NAMALWA (cell line): ENCODE measurements around the gene NAPSA.
A peak's percentile ranks its signal among the peaks of the same experiment; 100 is the strongest.

Experiments
- DNase-seq: peaks from one replicate; pipeline ENCODE4 v3.0.0-alpha.2; 2015; ENCODE audit warnings: low spot score

Gene NAPSA

DNA sequence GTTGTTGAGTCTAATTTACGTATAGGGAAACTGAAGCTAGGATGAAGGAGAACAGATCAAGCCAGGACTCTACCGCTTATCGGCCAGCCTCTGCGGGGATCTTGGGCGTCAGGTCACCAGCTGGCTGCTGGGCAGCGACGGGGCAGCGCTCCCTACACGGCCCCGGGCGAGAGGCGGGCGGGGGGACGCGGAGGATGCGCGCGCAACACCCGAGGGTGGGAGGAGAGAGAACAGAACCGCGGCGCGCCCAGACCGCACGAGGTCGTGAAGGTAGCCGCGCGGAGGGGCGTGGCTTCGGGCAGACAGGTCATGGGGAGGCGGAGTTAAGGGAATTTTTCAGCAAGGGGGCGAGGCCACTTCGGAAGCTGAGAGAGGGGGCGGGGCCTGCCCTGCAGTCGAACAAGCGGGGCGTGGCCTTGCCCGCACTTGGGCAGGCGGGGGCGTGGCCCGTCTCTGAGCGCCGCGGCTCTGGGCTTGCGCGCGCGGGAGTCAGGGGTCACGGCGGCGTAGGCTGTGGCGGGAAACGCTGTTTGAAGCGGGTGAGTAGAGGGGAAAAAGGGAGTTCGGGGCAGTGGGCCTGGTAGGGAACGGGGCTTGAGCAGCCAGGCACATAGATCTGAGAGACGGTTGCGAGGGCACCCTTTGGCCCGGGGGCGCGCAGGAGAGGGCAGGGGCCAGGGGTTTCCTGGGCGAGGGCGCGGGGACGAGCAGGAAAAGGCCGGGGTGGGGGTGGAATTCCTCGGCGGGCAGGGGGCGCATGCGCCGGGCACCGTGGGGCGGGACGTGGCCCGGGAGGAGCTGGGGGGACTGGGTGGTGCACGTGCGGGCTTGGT is 18.6 kb upstream of the NAPSA start, which contains the start of gene POLD1:
TSS of gene POLD1 (plus strand) at position 496 of the 833 bp plus-strand sequence. CDS start 14,505 bp downstream, outside the sequence.
- DNase-seq: peak; percentile 98

DNA sequence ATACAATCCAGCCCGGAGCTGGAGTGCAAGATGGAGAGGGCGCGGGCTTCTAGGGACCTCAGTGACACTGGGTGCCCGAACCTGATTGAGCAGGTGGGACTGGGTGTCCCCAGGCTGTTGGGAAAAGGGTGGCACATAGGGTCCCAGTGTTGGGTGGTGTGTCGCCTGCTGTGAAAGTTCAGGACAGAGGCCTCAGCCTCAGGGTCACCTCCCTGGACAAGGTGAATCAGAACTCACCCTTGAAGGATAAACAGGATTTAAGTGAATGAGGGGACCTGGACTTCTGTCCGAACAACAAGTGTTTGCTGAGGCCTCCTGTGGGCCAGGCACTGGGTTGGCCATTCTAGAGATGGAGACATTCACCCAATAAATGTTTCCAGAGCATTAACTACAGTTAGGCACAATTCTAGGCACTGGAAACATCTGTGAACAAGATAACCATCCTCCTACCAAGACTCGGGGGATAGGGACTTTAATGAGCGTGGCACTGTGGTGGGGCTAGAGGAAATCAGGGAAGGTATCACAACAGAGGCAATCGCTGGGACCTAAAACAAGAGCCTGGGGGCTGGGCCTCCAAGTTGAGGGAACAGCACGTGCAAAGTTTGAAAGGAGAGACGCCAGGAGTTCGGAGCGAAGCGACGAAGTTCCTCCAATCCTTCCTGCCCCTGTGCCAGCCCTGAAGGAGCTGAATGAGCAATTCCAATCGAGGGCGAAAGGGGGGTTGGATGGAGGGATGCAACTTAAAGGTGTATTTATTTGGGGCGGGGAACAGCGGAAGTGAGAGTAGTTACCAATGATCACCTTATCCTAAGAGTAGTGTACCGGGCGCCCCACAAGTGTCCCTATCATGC is 17.8 kb upstream of the NAPSA start:
- DNase-seq: no peak

DNA sequence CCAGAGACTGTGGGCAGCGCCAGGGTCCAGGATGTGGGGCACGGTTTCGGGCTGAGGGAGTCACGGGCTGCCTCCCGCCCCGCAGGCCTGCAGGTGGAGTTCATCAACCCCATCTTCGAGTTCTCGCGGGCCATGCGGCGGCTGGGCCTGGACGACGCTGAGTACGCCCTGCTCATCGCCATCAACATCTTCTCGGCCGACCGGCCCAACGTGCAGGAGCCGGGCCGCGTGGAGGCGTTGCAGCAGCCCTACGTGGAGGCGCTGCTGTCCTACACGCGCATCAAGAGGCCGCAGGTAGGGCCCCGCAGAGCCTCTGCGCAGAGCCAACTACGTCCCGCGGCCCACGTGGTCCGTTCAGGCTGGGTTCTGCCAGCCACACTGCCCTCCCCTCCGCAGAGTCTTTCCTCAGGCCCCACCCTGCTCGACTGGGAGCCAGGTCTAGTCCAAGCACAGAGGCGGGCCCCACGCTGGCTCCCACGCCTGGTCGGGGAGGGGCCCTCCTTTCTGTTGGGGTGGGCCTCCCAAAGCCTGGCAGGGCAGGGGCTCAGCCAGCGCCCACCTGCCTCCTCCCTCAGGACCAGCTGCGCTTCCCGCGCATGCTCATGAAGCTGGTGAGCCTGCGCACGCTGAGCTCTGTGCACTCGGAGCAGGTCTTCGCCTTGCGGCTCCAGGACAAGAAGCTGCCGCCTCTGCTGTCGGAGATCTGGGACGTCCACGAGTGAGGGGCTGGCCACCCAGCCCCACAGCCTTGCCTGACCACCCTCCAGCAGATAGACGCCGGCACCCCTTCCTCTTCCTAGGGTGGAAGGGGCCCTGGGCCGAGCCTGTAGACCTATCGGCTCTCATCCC is 16.7 kb upstream of the NAPSA start:
- DNase-seq: no peak

DNA sequence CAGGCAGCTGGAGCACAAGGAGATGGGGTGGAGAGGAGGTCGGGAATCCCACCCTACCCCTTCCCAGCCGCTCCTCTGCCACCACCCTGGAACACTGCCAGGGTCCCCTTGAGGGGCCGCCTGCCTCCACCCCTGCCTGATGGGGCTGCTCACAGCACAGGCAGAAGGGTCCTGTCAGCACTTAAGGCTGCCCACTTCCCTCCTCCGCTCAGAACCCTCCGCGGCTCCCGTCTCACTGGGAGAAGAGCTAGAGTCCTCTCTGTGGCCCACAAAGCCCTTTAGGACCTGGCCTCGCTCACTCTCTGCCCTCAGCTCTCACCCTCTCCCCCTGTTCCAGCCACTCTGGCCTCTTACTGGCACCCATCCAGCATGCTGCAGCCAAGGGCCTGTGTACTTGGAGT is 15.3 kb upstream of the NAPSA start:
- DNase-seq: no peak

- no peak for DNase-seq
Observed at GRCh38 chr19:50380137-50380536, 14.7 kb upstream of the NAPSA start.

- no peak for DNase-seq
Observed at GRCh38 chr19:50379602-50380001, 14.2 kb upstream of the NAPSA start.

DNA sequence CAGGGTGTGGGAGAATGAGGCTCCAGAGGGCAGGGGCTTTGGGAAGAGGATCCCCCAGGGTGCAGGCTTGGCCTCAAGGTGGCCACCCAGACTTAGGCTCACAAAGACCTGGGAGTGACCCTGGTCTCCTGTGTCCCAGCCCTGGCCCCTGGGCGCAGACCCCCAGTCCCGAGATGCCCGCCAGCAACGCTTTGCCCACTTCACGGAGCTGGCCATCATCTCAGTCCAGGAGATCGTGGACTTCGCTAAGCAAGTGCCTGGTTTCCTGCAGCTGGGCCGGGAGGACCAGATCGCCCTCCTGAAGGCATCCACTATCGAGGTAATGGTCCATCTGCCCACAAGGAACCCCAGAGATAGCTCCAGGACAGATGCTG is 13.4 kb upstream of the NAPSA start:
- no peak for DNase-seq

DNA sequence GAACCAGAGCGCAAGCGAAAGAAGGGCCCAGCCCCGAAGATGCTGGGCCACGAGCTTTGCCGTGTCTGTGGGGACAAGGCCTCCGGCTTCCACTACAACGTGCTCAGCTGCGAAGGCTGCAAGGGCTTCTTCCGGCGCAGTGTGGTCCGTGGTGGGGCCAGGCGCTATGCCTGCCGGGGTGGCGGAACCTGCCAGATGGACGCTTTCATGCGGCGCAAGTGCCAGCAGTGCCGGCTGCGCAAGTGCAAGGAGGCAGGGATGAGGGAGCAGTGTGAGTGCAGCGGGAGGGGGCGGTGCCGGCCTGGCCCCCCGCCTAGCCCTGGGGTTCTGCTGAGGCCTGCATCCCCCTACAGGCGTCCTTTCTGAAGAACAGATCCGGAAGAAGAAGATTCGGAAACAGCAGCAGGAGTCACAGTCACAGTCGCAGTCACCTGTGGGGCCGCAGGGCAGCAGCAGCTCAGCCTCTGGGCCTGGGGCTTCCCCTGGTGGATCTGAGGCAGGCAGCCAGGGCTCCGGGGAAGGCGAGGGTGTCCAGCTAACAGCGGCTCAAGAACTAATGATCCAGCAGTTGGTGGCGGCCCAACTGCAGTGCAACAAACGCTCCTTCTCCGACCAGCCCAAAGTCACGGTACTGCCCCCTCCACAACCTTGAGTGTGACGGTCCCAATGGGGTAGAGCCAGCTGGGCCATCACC is 12.9 kb upstream of the NAPSA start:
- no peak for DNase-seq

GRCh38 chr19:50377517-50377916 is 12.1 kb upstream of the NAPSA start:
- DNase-seq: no peak

DNA sequence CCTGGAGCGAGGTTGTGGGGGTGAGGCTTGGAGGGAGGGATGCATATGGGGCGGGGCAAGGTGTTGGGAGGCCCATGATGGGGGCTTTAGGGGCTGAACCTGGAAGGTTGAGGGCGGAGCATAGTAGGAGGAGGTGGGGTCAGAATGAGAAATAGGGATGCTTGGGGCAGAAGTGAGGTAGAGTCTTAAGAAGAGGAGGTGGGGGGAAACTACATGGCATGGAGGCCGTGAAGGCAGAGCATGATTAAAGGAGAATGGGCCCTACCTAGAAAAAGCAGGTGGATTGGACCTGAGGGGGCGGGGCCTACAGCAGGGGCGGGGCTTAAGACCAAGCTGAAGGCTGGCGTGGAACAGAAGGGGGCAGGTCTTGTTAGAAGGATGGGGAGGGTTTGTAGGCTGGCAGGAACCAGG is 11.6 kb upstream of the NAPSA start:
- peak; percentile 88 for DNase-seq

GRCh38 chr19:50376166-50377050 is 11.0 kb upstream of the NAPSA start, which contains the start of gene NR1H2:
Gene NR1H2, plus strand, starts transcription at chr19:50376457. Its CDS starts 1,149 bp downstream, at chr19:50377606.
- peak; percentile 99 for DNase-seq

DNA sequence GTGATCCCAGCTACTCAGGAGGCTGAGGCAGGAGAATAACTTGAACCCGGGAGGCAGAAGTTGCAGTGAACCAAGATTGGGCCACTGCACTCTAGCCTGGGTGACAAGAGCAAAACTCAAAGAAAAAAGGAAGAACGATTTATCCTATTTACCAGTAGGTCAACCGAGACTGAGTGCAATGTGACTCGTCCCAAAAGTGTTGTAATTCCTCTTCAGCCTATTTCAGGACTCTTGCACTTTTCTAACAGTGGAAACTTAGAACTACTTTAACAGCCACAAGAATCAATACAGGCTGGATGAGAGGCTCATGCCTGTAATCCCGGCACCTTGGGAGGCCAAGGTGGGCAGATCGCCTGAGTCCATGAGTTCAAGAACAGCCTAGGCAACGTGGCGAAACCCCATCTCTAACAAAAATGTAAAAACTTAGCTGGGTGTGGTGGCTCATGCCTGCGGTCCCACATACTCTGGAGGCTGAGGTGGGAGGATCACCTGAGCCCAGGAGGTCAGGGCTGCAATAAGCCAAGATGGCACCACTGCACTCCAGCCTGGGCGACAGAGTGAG is 6.6 kb upstream of the NAPSA start:
- no peak for DNase-seq

DNA sequence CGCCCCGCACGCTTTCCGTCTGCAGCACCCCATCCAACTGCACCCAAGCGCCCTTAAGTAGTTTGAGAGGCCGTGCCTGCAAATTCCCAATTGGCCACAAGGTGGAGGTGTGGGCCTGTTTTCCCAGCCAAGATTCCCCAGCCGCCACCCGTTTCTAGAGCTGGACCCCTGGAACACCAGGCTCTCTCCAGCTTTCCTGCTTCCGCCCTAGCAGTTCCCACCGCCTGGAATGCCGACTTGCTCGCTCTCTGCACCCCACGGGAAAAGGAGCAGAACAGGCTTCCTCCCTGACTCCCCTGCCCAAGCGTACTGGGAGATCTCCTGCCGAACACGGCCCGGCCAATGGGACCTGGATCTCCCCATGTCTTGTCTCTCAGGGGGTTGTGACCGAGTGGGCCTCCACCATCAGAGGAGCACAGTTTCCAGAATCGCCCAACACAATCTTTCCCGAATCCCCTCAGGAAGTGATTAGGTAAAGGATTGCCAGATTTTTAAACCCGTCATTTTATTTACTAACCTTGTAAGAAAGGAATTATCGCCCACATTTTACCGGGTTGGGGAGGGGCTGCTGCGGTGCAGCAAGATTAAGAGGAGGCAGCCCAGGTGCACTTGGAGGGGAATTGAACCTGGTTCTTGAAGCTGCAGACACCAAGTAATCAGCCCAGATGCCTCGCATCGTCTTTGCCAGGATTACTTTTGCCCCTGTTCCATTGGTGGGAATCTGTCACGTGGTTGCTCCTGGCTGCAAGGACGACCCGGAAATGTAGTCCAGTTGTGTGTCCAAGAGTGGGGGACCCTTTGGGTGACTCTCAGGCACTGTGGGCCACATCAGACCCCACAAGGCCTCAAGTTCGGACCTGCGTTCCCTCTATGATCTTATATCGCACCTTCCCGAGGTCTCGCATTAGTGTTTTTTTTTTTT is 3.5 kb upstream of the NAPSA start:
- DNase-seq: peak; percentile 83

- no peak for DNase-seq
Observed at GRCh38 chr19:50362656-50363424, 2.6 kb downstream of the NAPSA start.

DNA sequence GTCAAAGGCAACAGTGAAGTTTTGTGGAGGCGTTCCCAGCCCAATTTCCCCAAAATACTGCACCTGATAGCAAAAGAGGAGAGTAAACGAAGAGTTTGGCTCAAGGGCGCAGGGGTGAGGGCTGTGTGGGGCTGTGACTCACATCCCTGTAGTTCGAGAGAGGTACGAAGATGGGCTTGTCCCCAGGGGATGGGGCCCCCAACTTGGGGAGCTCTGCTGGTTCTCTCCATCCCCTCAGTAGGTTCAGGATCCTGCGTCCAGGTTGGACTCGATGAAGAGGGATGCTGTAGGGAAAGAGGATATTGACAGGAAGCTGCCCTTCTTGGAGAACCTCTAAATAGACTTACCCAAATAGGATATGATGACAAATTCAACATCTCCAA is 3.4 kb downstream of the NAPSA start:
- no peak for DNase-seq

GRCh38 chr19:50361290-50362029 is 4.0 kb downstream of the NAPSA start:
- DNase-seq: peak; percentile 87

GRCh38 chr19:50359328-50359818 is 6.1 kb downstream of the NAPSA start:
- no peak for DNase-seq
